Measurements from ENCODE around the gene NPLOC4. TPM values are rescaled to one million over a fixed set of nuclear protein-coding genes. Genes with fewer than 3 reads are reported as not detected.

NPLOC4 gene
- total RNA-seq, 2 donors from 2014 or later = 69.3 to 70.4 TPM

- DNase-seq (ENCODE audit: low spot score) = no peak
- H3K27me3 ChIP-seq = no peaks in the 10 kb centered on the region
- no peak for TF ChIP-seq CTCF (IDR thresholded peaks at IDR 0.05)
- no peaks in the 10 kb centered on the region for H3K9me3 ChIP-seq
- H3K4me1 ChIP-seq = peaks cover 0 to 61% of the 10 kb centered on the region in 2 donors
- peak overlapping the region; percentile 71 to 78 for H3K27ac ChIP-seq
- H3K36me3 ChIP-seq = peaks cover 33% of the 10 kb centered on the region
- H3K4me3 ChIP-seq = no peak overlapping the region
Measured at GRCh38 chr17:81556175-81556691, 80.7 kb downstream of the NPLOC4 start.

- Histone ChIP-seq H3K36me3 (peaks cover 22% of the 10 kb centered on the region), H3K4me3 (peak overlapping the region; percentile 90 to 99), H3K9me3 (no peaks in the 10 kb centered on the region), H3K27me3 (no peaks in the 10 kb centered on the region), H3K4me1 (peaks cover 0 to 59% of the 10 kb centered on the region in 2 donors), H3K27ac (peak overlapping the region; percentile 82 to 86)
- no peak for TF ChIP-seq CTCF (IDR thresholded peaks at IDR 0.05)
- DNase-seq (ENCODE audit: low spot score) = no peak
Measured at GRCh38 chr17:81553616-81554181, 83.2 kb downstream of the NPLOC4 start.

GRCh38 chr17:81553018-81553615 is 83.8 kb downstream of the NPLOC4 start:
- Histone ChIP-seq H3K4me1 (peaks cover 0 to 54% of the 10 kb centered on the region in 2 donors), H3K4me3 (peak overlapping the region; percentile 90 to 99), H3K36me3 (peaks cover 21% of the 10 kb centered on the region), H3K27me3 (no peaks in the 10 kb centered on the region), H3K9me3 (no peaks in the 10 kb centered on the region), H3K27ac (peak overlapping the region; percentile 82 to 86)
- no peak for TF ChIP-seq CTCF (IDR thresholded peaks at IDR 0.05)
- peak; percentile 74 for DNase-seq (ENCODE audit: low spot score)

- peak; percentile 79 for DNase-seq (ENCODE audit: low spot score)
- peaks cover 0 to 47% of the 10 kb centered on the region in 2 donors for H3K4me1 ChIP-seq
Measured at GRCh38 chr17:81552244-81553017, 84.5 kb downstream of the NPLOC4 start, which contains the start of gene FAAP100. Gene FAAP100, minus strand, starts transcription at chr17:81552353. Its CDS starts 23 bp downstream, at chr17:81552330.

More at GRCh38 chr17:81552244-81553017, 84.5 kb downstream of the NPLOC4 start, which contains the start of gene FAAP100:
- Histone ChIP-seq H3K9me3 (no peaks in the 10 kb centered on the region), H3K4me3 (peak within 1 kb of the TSS; percentile 90 to 99), H3K36me3 (peaks cover 25% of the 10 kb centered on the region), H3K27me3 (no peaks in the 10 kb centered on the region), H3K27ac (peak within 1 kb of the TSS; percentile 82 to 86)
- peak in 1 of 2 donors; percentile 39 for TF ChIP-seq CTCF (IDR thresholded peaks at IDR 0.05)

Measured in right atrium auricular region (tissue), 2 donors.